DOHH2 (cell line): ENCODE results near the gene SMIM15.
"Not testable (repeated sequence)": the region's sequence is repeated elsewhere in the genome, so short reads cannot be mapped to it uniquely, and the experiment has no call there.

Experiments
- CTCF ChIP-seq: fragments of 200-600 bp; sonication (generic); IDR thresholded peaks from one replicate; pipeline ENCODE4 v1.5.1; 2014; ENCODE audit warnings: antibody characterized with exemption, mild to moderate bottlenecking, low read depth, low read length; ENCODE audit not compliant: poor library complexity, severe bottlenecking
- EZH2phosphoT487 ChIP-seq: fragments of 200-600 bp; sonication (generic); IDR thresholded peaks from 2 replicates; pipeline ENCODE4 v1.6.1; 2017; ENCODE audit warnings: borderline replicate concordance, mild to moderate bottlenecking, antibody characterized with exemption, low read length, moderate library complexity, mixed read lengths

GRCh38 chr5:61187826-61188225, 25.6 kb upstream of the SMIM15 start:
- not testable (repeated sequence) for TF ChIP-seq EZH2phosphoT487, CTCF
